H9 (cell line): ENCODE results near the gene MED8. TPM values are rescaled to one million over a fixed set of nuclear protein-coding genes. Genes with fewer than 3 reads are reported as not detected.

Experiments used
- DNase-seq: peaks from one replicate; pipeline ENCODE4 v3.0.0-alpha.2; 2017
- H2AFZ ChIP-seq: one replicate; pipeline ENCODE4 v1.6.1; 2013; ENCODE audit warnings: mild to moderate bottlenecking, low read length, control low read depth, moderate library complexity
- H2AK5ac ChIP-seq: 2 replicates; pipeline ENCODE4 v1.6.1; 2013; ENCODE audit warnings: low read length, control low read depth, mixed read lengths; ENCODE audit not compliant: insufficient read length
- H2BK120ac ChIP-seq: one replicate; pipeline ENCODE4 v1.6.1; 2013; ENCODE audit warnings: low read depth, mild to moderate bottlenecking, low read length, control low read depth, inconsistent platforms; ENCODE audit not compliant: poor library complexity, severe bottlenecking
- H2BK12ac ChIP-seq: 2 replicates; pipeline ENCODE4 v1.6.1; 2013; ENCODE audit warnings: low read length, control low read depth, mixed read lengths, low read depth; ENCODE audit not compliant: insufficient read length
- H2BK15ac ChIP-seq: 2 replicates; pipeline ENCODE4 v1.6.1; 2013; ENCODE audit warnings: low read depth, low read length, control low read depth
- H2BK20ac ChIP-seq: one replicate; pipeline ENCODE4 v1.6.1; 2013; ENCODE audit warnings: low read depth, mild to moderate bottlenecking, low read length, control low read depth, inconsistent platforms; ENCODE audit not compliant: poor library complexity, severe bottlenecking
- H2BK5ac ChIP-seq: 2 replicates; pipeline ENCODE4 v1.6.1; 2013; ENCODE audit warnings: low read length, control low read depth, mixed read lengths; ENCODE audit not compliant: insufficient read length
- H3K14ac ChIP-seq: 2 replicates; pipeline ENCODE4 v1.6.1; 2013; ENCODE audit warnings: low read length, control low read depth; ENCODE audit not compliant: insufficient read depth
- H3K18ac ChIP-seq: 2 replicates; pipeline ENCODE4 v1.6.1; 2013; ENCODE audit warnings: low read depth, mild to moderate bottlenecking, mixed read lengths, low read length, control low read depth; ENCODE audit not compliant: insufficient read length
- H3K23ac ChIP-seq: 2 replicates; pipeline ENCODE4 v1.6.1; 2013; ENCODE audit warnings: low read length, control low read depth, mixed read lengths, low read depth; ENCODE audit not compliant: insufficient read length
- H3K23me2 ChIP-seq: 2 replicates; pipeline ENCODE4 v1.6.1; 2013; ENCODE audit warnings: low read depth, mild to moderate bottlenecking, mixed read lengths, low read length, control low read depth; ENCODE audit not compliant: insufficient read length, poor library complexity, severe bottlenecking
- H3K27ac ChIP-seq: 2 replicates; pipeline ENCODE4 v1.5.1; 2013; ENCODE audit warnings: low read length, control low read depth, mixed read lengths, low read depth; ENCODE audit not compliant: insufficient read length
- H3K27me3 ChIP-seq: 2 replicates; pipeline ENCODE4 v1.6.1; 2013; ENCODE audit warnings: low read length, control low read depth, inconsistent platforms; ENCODE audit not compliant: insufficient read depth
- H3K4ac ChIP-seq: 2 replicates; pipeline ENCODE4 v1.6.1; 2013; ENCODE audit warnings: low read depth, mild to moderate bottlenecking, control low read depth, inconsistent platforms, low read length, moderate library complexity
- H3K4me1 ChIP-seq: 2 replicates; pipeline ENCODE4 v1.6.1; 2013; ENCODE audit warnings: low read length, control low read depth, inconsistent platforms; ENCODE audit not compliant: insufficient read depth
- H3K4me2 ChIP-seq: 2 replicates; pipeline ENCODE4 v1.6.1; 2013; ENCODE audit warnings: low read length, control low read depth, mixed read lengths; ENCODE audit not compliant: insufficient read length, insufficient read depth
- H3K56ac ChIP-seq: 2 replicates; pipeline ENCODE4 v1.6.1; 2013; ENCODE audit warnings: low read depth, mild to moderate bottlenecking, mixed read lengths, low read length, control low read depth; ENCODE audit not compliant: insufficient read length
- H3K79me1 ChIP-seq: 2 replicates; pipeline ENCODE4 v1.6.1; 2013; ENCODE audit warnings: low read depth, mild to moderate bottlenecking, moderate library complexity, low read length, control low read depth, inconsistent platforms; ENCODE audit not compliant: insufficient read depth, poor library complexity, severe bottlenecking
- H3K79me2 ChIP-seq: 2 replicates; pipeline ENCODE4 v1.6.1; 2013; ENCODE audit warnings: low read length, control low read depth, inconsistent platforms; ENCODE audit not compliant: insufficient read depth
- H3K9ac ChIP-seq: 2 replicates; pipeline ENCODE4 v1.6.1; 2013; ENCODE audit warnings: low read length, control low read depth, mixed read lengths; ENCODE audit not compliant: insufficient read length; ENCODE audit errors: extremely low read depth
- H3K9me3 ChIP-seq: one replicate; pipeline ENCODE4 v1.6.1; 2013; ENCODE audit warnings: low read depth, low read length, inconsistent platforms; ENCODE audit not compliant: control insufficient read depth
- H3T11ph ChIP-seq: one replicate; pipeline ENCODE4 v1.6.1; 2013; ENCODE audit warnings: mild to moderate bottlenecking, low read length, control low read depth, inconsistent platforms
- H4K20me1 ChIP-seq: one replicate; pipeline ENCODE4 v1.6.1; 2013; ENCODE audit not compliant: control insufficient read depth, insufficient read length, insufficient read depth
- H4K5ac ChIP-seq: 2 replicates; pipeline ENCODE4 v1.6.1; 2013; ENCODE audit warnings: low read depth, mild to moderate bottlenecking, mixed read lengths, low read length, control low read depth; ENCODE audit not compliant: insufficient read length
- H4K8ac ChIP-seq: replicated peaks from 2 replicates; pipeline ENCODE4 v1.6.1; 2013; ENCODE audit warnings: low read length, control low read depth, mixed read lengths, low read depth; ENCODE audit not compliant: insufficient read length
- H4K91ac ChIP-seq: 2 replicates; pipeline ENCODE4 v1.6.1; 2013; ENCODE audit warnings: low read depth, mild to moderate bottlenecking, moderate library complexity, mixed read lengths, low read length, control low read depth; ENCODE audit not compliant: insufficient read length
- H3K27ac Mint-ChIP-seq, 3 experiments: 2 replicates in 2 of 3; 3 replicates in 1 of 3; pipeline ENCODE4 v1.8.0; 2020 to 2021; ENCODE audit warnings: mixed read lengths in 3 of 3, mild to moderate bottlenecking in 1 of 3, moderate library complexity in 1 of 3
- H3K27me3 Mint-ChIP-seq: 2 replicates; pipeline ENCODE4 v1.8.0; 2021; ENCODE audit warnings: low read depth, mild to moderate bottlenecking, moderate library complexity, mixed read lengths
- H3K36me3 Mint-ChIP-seq, 3 experiments: 2 replicates in 2 of 3; 3 replicates in 1 of 3; pipeline ENCODE4 v1.8.0; 2020 to 2021; ENCODE audit warnings: low read depth in 3 of 3, mixed read lengths in 3 of 3; ENCODE audit not compliant: insufficient read depth in 1 of 3
- H3K4me1 Mint-ChIP-seq, 2 experiments: 2 replicates each; pipeline ENCODE4 v1.8.0; 2020; ENCODE audit warnings: mixed read lengths in 2 of 2
- H3K4me3 Mint-ChIP-seq, 2 experiments: 2 replicates in 1 of 2; 3 replicates in 1 of 2; pipeline ENCODE4 v1.8.0; 2020 to 2021; ENCODE audit warnings: mild to moderate bottlenecking in 2 of 2, mixed read lengths in 2 of 2, moderate library complexity in 1 of 2
- H3K9me3 Mint-ChIP-seq, 2 experiments: 2 replicates in 1 of 2; 3 replicates in 1 of 2; pipeline ENCODE4 v1.8.0; 2020; ENCODE audit warnings: mild to moderate bottlenecking in 2 of 2, mixed read lengths in 2 of 2, moderate library complexity in 1 of 2
- CTCF ChIP-seq: fragments of 200-600 bp; sonication (generic); conservative IDR thresholded peaks from 3 replicates; pipeline ENCODE4 v1.8.0; 2021; ENCODE audit warnings: antibody characterized with exemption, mild to moderate bottlenecking
- WGBS: extraction: QIAGEN DNeasy Blood & Tissue Kit; methylation state at CpG from one replicate; pipeline ENCODE4 v1.1.7; 2013; ENCODE audit warnings: missing lambda C conversion rate, low lambda C conversion rate, mixed read lengths; ENCODE audit not compliant: insufficient read length; ENCODE audit errors: extremely low coverage; 5-methylcytosine and 5-hydroxymethylcytosine counted together
- total RNA-seq: library from RNA; stranded (reverse); gene quantifications from 2 replicates; pipeline ENCODE4 v1.2.1, GENCODE V29; 2021

The MED8 gene
- total RNA-seq, 1 experiment from 2014 or later: 23.0 TPM

- no peaks in the 10 kb centered on the region for H3K4me1 ChIP-seq
- H2BK15ac ChIP-seq: no peak overlapping the region
- no peak overlapping the region for H3K14ac ChIP-seq
- no peak overlapping the region for H3T11ph ChIP-seq
- no peak overlapping the region for H4K8ac ChIP-seq
- TF ChIP-seq CTCF: no peak
- H2BK120ac ChIP-seq: no peak overlapping the region
- H4K20me1 ChIP-seq: no peaks in the 10 kb centered on the region
- no CpG with 5 or more reads among the region's 3 CpGs for WGBS
- no peak overlapping the region; a peak in 1 of 7 replicates for H3K27ac Mint-ChIP-seq
- H2BK5ac ChIP-seq: no peak overlapping the region
- H2AK5ac ChIP-seq: no peak overlapping the region
- H3K27ac ChIP-seq: no peak overlapping the region
- no peaks in the 10 kb centered on the region for H3K27me3 ChIP-seq
- H3K56ac ChIP-seq: no peak overlapping the region
- no peaks in the 10 kb centered on the region for H3K79me1 ChIP-seq
- DNase-seq: no peak
- no peak overlapping the region for H3K4ac ChIP-seq
- H4K5ac ChIP-seq: no peak overlapping the region
- no peak overlapping the region for H3K23ac ChIP-seq
- H3K4me2 ChIP-seq: no peak overlapping the region
- H3K9ac ChIP-seq: no peak overlapping the region
- no peak overlapping the region for H2BK12ac ChIP-seq
- no peak overlapping the region for H2BK20ac ChIP-seq
- H3K4me1 Mint-ChIP-seq: no peaks in the 10 kb centered on the region
- no peak overlapping the region for H3K18ac ChIP-seq
- H3K23me2 ChIP-seq: no peaks in the 10 kb centered on the region
- H3K9me3 Mint-ChIP-seq: peaks cover 0 to 2% of the 10 kb centered on the region in 2 experiments; a peak in 1 of 5 replicates
- H3K79me2 ChIP-seq: no peaks in the 10 kb centered on the region
- H4K91ac ChIP-seq: no peak overlapping the region
- no peak overlapping the region for H2AFZ ChIP-seq
- H3K4me3 Mint-ChIP-seq: no peak overlapping the region
- H3K27me3 Mint-ChIP-seq: no peaks in the 10 kb centered on the region
- H3K9me3 ChIP-seq: no peaks in the 10 kb centered on the region
- H3K36me3 Mint-ChIP-seq: peaks cover 7 to 36% (median 15%) of the 10 kb centered on the region in 3 experiments; a peak in 6 of 7 replicates
Measured at GRCh38 chr1:43410571-43410970, 21.0 kb upstream of the MED8 start.
